ENCODE data around the gene NEDD4L.
A peak's percentile ranks its signal among the peaks of the same experiment; 100 is the strongest.

NEDD4L gene

GRCh38 chr18:58335223-58335622 lies 291.2 kb downstream of the NEDD4L start:
- peak; percentile 59 for TF ChIP-seq PKNOX1 (IDR thresholded peaks at IDR 0.05)
- no peak for TF ChIP-seq BHLHE40 (IDR thresholded peaks at IDR 0.05; ENCODE audit: borderline replicate concordance)
- ChIA-PET POLR2A (no interaction called here), CTCF (interaction anchor here (0.5 to 0.8 kb wide), 3 partner anchors 27 to 108 kb away, joined by 3 read pairs; no protein-coding TSS in a partner anchor)
- DNase-seq (ENCODE audit: extremely low spot score), result peak; percentile 8

GRCh38 chr18:58335821-58336220 lies 291.8 kb downstream of the NEDD4L start:
- TF ChIP-seq SUZ12 (IDR thresholded peaks at IDR 0.05) (no peak), CTBP1 (IDR thresholded peaks at IDR 0.05; ENCODE audit: borderline replicate concordance) (no peak), NFRKB (IDR thresholded peaks at IDR 0.05) (no peak), TARDBP (IDR thresholded peaks at IDR 0.05) (no peak), HDGF (IDR thresholded peaks at IDR 0.05; ENCODE audit: borderline replicate concordance) (no peak), LEF1 (IDR thresholded peaks at IDR 0.05; ENCODE audit: borderline replicate concordance) (no peak), FOXM1 (IDR thresholded peaks at IDR 0.05; ENCODE audit: borderline replicate concordance) (no peak), ARNT (IDR thresholded peaks at IDR 0.05) (no peak), ZNF384 (IDR thresholded peaks at IDR 0.05) (no peak), L3MBTL2 (conservative IDR thresholded peaks at IDR 0.05) (no peak), FOXA1 (IDR thresholded peaks at IDR 0.05) (no peak), BHLHE40 (IDR thresholded peaks at IDR 0.05; ENCODE audit: borderline replicate concordance) (no peak), SP1 (IDR thresholded peaks at IDR 0.05) (no peak), FOXK2 (IDR thresholded peaks at IDR 0.05) (no peak), ELF4 (IDR thresholded peaks at IDR 0.05) (no peak), PKNOX1 (IDR thresholded peaks at IDR 0.05) (no peak)
- CTCF ChIA-PET, result interaction anchor here (0.8 kb wide), 1 partner anchor 26 kb away, joined by 3 read pairs; no protein-coding TSS in a partner anchor
- POLR2A ChIA-PET, result no interaction called here
- DNase-seq (ENCODE audit: extremely low spot score), result no peak

- CTCF ChIA-PET, result interaction anchor here (0.5 kb wide), 1 partner anchor 24 kb away, joined by 4 read pairs; no protein-coding TSS in a partner anchor
- no peak for DNase-seq (ENCODE audit: extremely low spot score)
- POLR2A ChIA-PET, result no interaction called here
- TF ChIP-seq TARDBP (IDR thresholded peaks at IDR 0.05) (no peak), BHLHE40 (IDR thresholded peaks at IDR 0.05; ENCODE audit: borderline replicate concordance) (no peak), HDGF (IDR thresholded peaks at IDR 0.05; ENCODE audit: borderline replicate concordance) (no peak), ELF4 (IDR thresholded peaks at IDR 0.05) (no peak), ARNT (IDR thresholded peaks at IDR 0.05) (no peak), L3MBTL2 (conservative IDR thresholded peaks at IDR 0.05) (no peak), FOXA1 (IDR thresholded peaks at IDR 0.05) (no peak), PKNOX1 (IDR thresholded peaks at IDR 0.05) (no peak), SP1 (IDR thresholded peaks at IDR 0.05) (no peak), LEF1 (IDR thresholded peaks at IDR 0.05; ENCODE audit: borderline replicate concordance) (no peak), FOXK2 (IDR thresholded peaks at IDR 0.05) (no peak), FOXM1 (IDR thresholded peaks at IDR 0.05; ENCODE audit: borderline replicate concordance) (no peak), NFRKB (IDR thresholded peaks at IDR 0.05) (no peak), CTBP1 (IDR thresholded peaks at IDR 0.05; ENCODE audit: borderline replicate concordance) (no peak)
Measured at GRCh38 chr18:58336605-58337004, 292.6 kb downstream of the NEDD4L start.

- DNase-seq (ENCODE audit: extremely low spot score), result no peak
- ChIA-PET CTCF (no interaction called here), POLR2A (no interaction called here)
- TF ChIP-seq BHLHE40 (IDR thresholded peaks at IDR 0.05; ENCODE audit: borderline replicate concordance) (no peak), ARNT (IDR thresholded peaks at IDR 0.05) (no peak)
Measured at GRCh38 chr18:58337285-58337684, 293.3 kb downstream of the NEDD4L start.

GRCh38 chr18:58337686-58338085 lies 293.7 kb downstream of the NEDD4L start:
- TF ChIP-seq SUZ12 (IDR thresholded peaks at IDR 0.05) (no peak), LEF1 (IDR thresholded peaks at IDR 0.05; ENCODE audit: borderline replicate concordance) (no peak), PKNOX1 (IDR thresholded peaks at IDR 0.05) (peak; percentile 60), HDGF (IDR thresholded peaks at IDR 0.05; ENCODE audit: borderline replicate concordance) (no peak)
- POLR2A ChIA-PET, result no interaction called here
- DNase-seq (ENCODE audit: extremely low spot score), result no peak
- CTCF ChIA-PET, result interaction anchor here (1.4 kb wide), 1 partner anchor 16 kb away, joined by 4 read pairs; no protein-coding TSS in a partner anchor

GRCh38 chr18:58338141-58338540 lies 294.1 kb downstream of the NEDD4L start:
- TF ChIP-seq FOXA1 (IDR thresholded peaks at IDR 0.05) (no peak), FOXM1 (IDR thresholded peaks at IDR 0.05; ENCODE audit: borderline replicate concordance) (no peak), PKNOX1 (IDR thresholded peaks at IDR 0.05) (no peak), SP1 (IDR thresholded peaks at IDR 0.05) (no peak), CTBP1 (IDR thresholded peaks at IDR 0.05; ENCODE audit: borderline replicate concordance) (no peak), HDGF (IDR thresholded peaks at IDR 0.05; ENCODE audit: borderline replicate concordance) (no peak), ARNT (IDR thresholded peaks at IDR 0.05) (no peak), SUZ12 (IDR thresholded peaks at IDR 0.05) (no peak), LEF1 (IDR thresholded peaks at IDR 0.05; ENCODE audit: borderline replicate concordance) (no peak), TARDBP (IDR thresholded peaks at IDR 0.05) (no peak), L3MBTL2 (conservative IDR thresholded peaks at IDR 0.05) (no peak), BHLHE40 (IDR thresholded peaks at IDR 0.05; ENCODE audit: borderline replicate concordance) (no peak), ELF4 (IDR thresholded peaks at IDR 0.05) (no peak), NFRKB (IDR thresholded peaks at IDR 0.05) (no peak), FOXK2 (IDR thresholded peaks at IDR 0.05) (no peak), ZNF384 (IDR thresholded peaks at IDR 0.05) (no peak)
- ChIA-PET CTCF (interaction anchor here (0.8 to 1.4 kb wide), 2 partner anchors 12 to 16 kb away, joined by 3 to 4 read pairs; no protein-coding TSS in a partner anchor), POLR2A (no interaction called here)
- DNase-seq (ENCODE audit: extremely low spot score), result no peak
